Measurements from ENCODE around the gene ZNF772.

DNA sequence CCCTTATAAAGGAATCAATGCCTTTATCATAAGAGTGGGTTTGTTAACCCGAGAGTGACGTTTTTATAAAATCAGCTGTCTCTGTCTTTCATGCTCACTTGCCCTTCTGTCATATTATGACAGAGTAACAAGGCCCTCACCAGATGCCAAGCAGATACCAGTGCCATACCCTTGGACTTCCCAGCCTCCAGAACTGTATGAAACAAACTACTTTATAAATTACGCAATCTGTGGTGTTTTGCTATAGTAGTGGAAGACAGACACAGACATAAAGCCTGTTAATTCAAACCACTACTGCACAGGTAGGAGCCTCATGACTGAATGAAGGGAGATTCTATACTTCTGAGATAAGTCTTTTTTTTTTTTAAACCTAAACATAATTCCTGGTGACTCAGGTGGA lies 25.1 kb downstream of the ZNF772 start:
- no peak for TF ChIP-seq POLR2AphosphoS5 (IDR thresholded peaks at IDR 0.05; ENCODE audit: low read depth, low read length)
- no peak for TF ChIP-seq TAF1 (IDR thresholded peaks at IDR 0.05; ENCODE audit: borderline replicate concordance, insufficient read depth, low read length)
- TF ChIP-seq, protein P1, sequence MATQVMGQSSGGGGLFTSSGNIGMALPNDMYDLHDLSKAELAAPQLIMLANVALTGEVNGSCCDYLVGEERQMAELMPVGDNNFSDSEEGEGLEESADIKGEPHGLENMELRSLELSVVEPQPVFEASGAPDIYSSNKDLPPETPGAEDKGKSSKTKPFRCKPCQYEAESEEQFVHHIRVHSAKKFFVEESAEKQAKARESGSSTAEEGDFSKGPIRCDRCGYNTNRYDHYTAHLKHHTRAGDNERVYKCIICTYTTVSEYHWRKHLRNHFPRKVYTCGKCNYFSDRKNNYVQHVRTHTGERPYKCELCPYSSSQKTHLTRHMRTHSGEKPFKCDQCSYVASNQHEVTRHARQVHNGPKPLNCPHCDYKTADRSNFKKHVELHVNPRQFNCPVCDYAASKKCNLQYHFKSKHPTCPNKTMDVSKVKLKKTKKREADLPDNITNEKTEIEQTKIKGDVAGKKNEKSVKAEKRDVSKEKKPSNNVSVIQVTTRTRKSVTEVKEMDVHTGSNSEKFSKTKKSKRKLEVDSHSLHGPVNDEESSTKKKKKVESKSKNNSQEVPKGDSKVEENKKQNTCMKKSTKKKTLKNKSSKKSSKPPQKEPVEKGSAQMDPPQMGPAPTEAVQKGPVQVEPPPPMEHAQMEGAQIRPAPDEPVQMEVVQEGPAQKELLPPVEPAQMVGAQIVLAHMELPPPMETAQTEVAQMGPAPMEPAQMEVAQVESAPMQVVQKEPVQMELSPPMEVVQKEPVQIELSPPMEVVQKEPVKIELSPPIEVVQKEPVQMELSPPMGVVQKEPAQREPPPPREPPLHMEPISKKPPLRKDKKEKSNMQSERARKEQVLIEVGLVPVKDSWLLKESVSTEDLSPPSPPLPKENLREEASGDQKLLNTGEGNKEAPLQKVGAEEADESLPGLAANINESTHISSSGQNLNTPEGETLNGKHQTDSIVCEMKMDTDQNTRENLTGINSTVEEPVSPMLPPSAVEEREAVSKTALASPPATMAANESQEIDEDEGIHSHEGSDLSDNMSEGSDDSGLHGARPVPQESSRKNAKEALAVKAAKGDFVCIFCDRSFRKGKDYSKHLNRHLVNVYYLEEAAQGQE (IDR thresholded peaks at IDR 0.05; ENCODE audit: insufficient read depth in 1 of 2, low read depth in 2 of 2, low read length in 2 of 2): no peak

Data from PFSK-1 (cell line).